SK-N-MC (cell line): Measurements from ENCODE around the gene ABCG1.

Source experiments
- DNase-seq: peaks from one replicate; pipeline ENCODE4 v3.0.0-alpha.2; 2011; ENCODE audit warnings: low read depth, low spot score
- H3K27ac ChIP-seq: fragments of 200-600 bp; sonication (generic); 2 replicates; pipeline ENCODE4 v1.5.1; 2016; ENCODE audit warnings: mixed run types
- H3K36me3 ChIP-seq: fragments of 200-600 bp; sonication (generic); 2 replicates; pipeline ENCODE4 v1.6.1; 2017; ENCODE audit warnings: antibody characterized with exemption, low read length, mixed read lengths; ENCODE audit not compliant: insufficient read depth
- H3K4me3 ChIP-seq: fragments of 200-600 bp; sonication (generic); 2 replicates; pipeline ENCODE4 v1.5.1; 2016
- H3K9ac ChIP-seq: fragments of 200-600 bp; sonication (generic); 2 replicates; pipeline ENCODE4 v1.8.0; 2017; ENCODE audit warnings: mixed run types, mixed read lengths; ENCODE audit not compliant: insufficient read length
- H3K9me3 ChIP-seq: fragments of 200-600 bp; sonication (generic); 2 replicates; pipeline ENCODE4 v1.6.1; 2017; ENCODE audit warnings: low read depth, mild to moderate bottlenecking, antibody characterized with exemption, low read length, moderate library complexity, mixed read lengths
- EZH2 ChIP-seq: fragments of 200-600 bp; sonication (generic); IDR thresholded peaks from one replicate; pipeline ENCODE4 v1.6.1; 2017; ENCODE audit warnings: antibody characterized with exemption
- FOXP2 ChIP-seq: optimal IDR thresholded peaks from 2 replicates; pipeline ENCODE3; 2011; ENCODE audit warnings: mild to moderate bottlenecking, moderate library complexity; ENCODE audit not compliant: insufficient read depth; ENCODE audit errors: extremely low read length, control extremely low read depth
- POLR2AphosphoS5 ChIP-seq: IDR thresholded peaks from 2 replicates; pipeline ENCODE4 v1.6.1; 2012; ENCODE audit warnings: mild to moderate bottlenecking, low read depth, low read length, borderline replicate concordance

Gene ABCG1

DNA sequence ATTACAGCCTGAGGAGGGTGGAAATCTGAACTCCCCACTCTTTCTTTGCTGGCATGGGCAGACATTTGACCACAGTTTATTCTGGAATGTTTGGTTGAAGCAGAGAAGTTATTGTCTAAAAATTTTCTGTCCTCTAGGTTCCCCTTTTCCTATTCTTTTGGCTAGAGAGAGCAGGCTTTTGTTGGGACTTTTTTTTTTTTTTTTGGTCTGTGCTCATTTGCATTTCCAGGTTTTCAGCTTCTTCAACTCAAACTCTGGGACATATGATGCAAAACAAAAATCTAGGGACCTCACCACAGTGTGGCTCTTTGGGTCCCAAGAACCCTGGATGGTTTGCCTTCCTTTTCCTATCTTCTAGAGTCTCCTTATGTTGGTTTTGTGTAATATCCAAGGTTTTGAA, 10.9 kb upstream of the ABCG1 start:
- no peak for TF ChIP-seq FOXP2
- no peak for TF ChIP-seq POLR2AphosphoS5
- no peak for TF ChIP-seq EZH2
- no peak overlapping the region for H3K9ac ChIP-seq
- H3K27ac ChIP-seq: no peak overlapping the region
- H3K9me3 ChIP-seq: no peaks in the 10 kb centered on the region
- no peaks in the 10 kb centered on the region for H3K36me3 ChIP-seq
- H3K4me3 ChIP-seq: no peak overlapping the region
- DNase-seq: no peak

DNA sequence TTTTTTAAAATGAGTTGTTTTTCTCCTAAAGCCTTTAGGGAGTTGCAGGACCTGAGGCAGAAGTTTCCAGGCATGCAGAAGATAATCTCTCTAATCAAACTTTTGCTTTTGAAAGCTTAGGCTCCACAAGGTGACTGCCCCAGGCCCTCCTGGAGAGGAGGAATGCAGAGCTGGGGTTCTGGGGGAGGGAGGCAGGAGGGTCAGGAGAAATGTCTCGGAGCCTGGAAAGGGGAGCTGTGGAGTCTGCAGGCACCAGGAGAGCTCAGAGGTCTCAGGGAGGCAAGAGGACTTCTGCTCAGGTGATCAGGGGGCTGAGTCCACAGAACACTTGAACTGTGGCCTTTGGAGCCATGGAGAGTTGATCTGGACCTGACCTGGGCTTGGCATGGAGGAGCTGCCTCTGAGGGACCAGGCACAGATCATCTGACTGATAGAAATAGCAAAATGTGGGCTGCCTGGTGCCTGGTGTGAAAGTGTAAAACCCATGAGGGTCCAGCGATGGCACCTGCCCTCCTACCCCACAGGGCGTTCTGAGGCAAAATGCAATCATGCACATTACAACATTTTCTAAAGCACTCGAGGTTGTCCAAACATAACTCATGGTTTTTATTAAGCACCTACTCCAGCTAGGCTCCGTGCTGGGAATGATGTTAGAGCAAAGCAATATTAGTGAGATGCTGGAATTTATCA, 10.0 kb upstream of the ABCG1 start:
- Histone ChIP-seq H3K9ac (no peak overlapping the region), H3K27ac (no peak overlapping the region), H3K4me3 (no peak overlapping the region), H3K9me3 (no peaks in the 10 kb centered on the region), H3K36me3 (no peaks in the 10 kb centered on the region)
- TF ChIP-seq EZH2 (no peak), POLR2AphosphoS5 (no peak)
- DNase-seq: no peak

DNA sequence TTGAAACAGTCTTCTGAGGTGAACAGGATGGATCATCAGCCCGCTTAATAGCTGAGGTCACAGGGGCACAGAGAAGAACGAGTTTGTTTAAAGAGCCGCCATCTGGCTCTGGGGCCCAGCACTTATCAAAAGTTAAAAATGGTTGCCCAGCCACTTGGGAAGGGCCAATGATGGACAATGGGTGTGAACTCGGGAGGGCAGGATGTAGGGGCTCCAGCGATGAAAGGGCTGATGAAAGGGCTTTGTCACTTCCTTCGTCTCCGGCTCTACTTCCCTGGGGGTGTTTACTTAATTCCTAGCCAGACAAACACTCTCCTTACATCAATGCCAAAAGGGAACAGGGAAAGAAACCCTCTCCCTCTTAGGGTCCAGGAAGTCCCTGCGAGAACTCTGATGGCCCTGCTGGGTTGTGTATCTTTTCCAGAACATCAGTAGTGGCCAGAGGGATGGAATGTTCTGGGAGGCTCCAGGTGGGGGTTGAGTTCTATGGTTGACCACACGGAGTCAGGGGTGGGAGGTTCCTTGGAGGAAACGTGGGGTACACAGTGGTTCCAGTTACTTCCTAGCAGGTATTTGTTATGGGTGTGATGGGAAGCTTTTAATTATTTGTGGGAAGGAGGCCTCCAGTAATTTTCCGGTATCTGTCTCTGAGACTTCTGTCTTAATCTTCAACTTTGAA, 9.0 kb upstream of the ABCG1 start:
- Histone ChIP-seq H3K9ac (no peak overlapping the region), H3K36me3 (no peaks in the 10 kb centered on the region), H3K4me3 (no peak overlapping the region), H3K27ac (no peak overlapping the region), H3K9me3 (no peaks in the 10 kb centered on the region)
- no peak for TF ChIP-seq POLR2AphosphoS5
- no peak for TF ChIP-seq EZH2
- TF ChIP-seq FOXP2: no peak
- DNase-seq: no peak

DNA sequence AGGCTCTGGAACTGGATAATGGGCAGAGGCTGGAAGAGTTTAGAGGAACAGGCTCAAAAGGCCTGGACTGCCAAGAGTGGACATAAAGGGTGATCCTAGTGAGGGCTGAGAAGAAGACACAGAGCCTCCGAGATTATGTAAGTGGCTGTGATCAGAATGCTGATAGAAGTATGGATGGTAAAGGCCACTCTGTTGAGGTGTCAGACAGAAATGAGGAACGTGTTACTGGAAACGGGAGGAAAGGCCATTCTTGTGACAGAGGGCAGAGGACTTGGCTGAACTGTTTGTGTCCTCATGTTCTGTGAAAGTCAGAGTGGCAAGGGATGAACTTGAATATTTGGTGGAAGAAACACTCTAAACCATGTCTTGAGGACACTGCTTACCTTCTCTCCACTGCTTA, 6.7 kb upstream of the ABCG1 start:
- H3K27ac ChIP-seq: no peak overlapping the region
- no peaks in the 10 kb centered on the region for H3K36me3 ChIP-seq
- no peak for DNase-seq
- H3K4me3 ChIP-seq: no peak overlapping the region
- no peak overlapping the region for H3K9ac ChIP-seq
- no peak for TF ChIP-seq POLR2AphosphoS5
- no peak for TF ChIP-seq EZH2
- TF ChIP-seq FOXP2: no peak
- no peaks in the 10 kb centered on the region for H3K9me3 ChIP-seq

DNA sequence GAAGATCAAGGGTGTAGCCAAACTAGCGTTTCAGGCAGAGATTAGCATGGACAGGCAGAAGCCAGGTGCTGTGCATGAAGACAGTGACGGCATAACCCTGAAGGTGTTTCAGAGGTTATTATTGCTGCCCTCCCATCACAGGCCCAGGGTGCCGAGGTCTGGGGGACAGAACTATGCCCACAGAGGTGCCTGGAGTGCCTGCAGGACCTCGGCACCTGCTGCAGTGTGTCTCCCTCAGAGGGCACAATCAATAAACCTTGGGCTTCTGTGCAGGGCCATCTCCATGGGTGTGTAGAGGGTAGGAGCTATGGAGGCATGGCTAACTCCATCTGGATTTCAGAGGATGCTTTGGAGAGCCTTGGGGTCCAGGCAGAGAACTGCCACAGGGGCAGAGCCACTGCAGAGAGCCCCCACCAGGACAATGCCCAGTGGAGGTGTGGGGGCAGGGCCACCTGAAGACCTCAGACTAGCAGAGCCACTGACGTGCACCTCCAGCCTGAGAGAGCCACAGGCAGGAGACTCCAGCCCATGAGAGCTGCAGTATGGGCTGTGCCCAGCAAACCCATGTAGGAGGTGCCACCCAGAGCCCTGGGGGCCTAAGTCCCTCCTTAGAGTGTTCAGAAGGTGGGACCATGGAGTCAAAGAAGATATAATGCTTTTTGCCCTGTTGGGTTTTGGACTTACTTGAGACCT, 5.7 kb upstream of the ABCG1 start:
- Histone ChIP-seq H3K9ac (no peak overlapping the region), H3K9me3 (no peaks in the 10 kb centered on the region), H3K27ac (no peak overlapping the region), H3K36me3 (no peaks in the 10 kb centered on the region), H3K4me3 (no peak overlapping the region)
- DNase-seq: no peak
- no peak for TF ChIP-seq POLR2AphosphoS5
- no peak for TF ChIP-seq EZH2
- no peak for TF ChIP-seq FOXP2

DNA sequence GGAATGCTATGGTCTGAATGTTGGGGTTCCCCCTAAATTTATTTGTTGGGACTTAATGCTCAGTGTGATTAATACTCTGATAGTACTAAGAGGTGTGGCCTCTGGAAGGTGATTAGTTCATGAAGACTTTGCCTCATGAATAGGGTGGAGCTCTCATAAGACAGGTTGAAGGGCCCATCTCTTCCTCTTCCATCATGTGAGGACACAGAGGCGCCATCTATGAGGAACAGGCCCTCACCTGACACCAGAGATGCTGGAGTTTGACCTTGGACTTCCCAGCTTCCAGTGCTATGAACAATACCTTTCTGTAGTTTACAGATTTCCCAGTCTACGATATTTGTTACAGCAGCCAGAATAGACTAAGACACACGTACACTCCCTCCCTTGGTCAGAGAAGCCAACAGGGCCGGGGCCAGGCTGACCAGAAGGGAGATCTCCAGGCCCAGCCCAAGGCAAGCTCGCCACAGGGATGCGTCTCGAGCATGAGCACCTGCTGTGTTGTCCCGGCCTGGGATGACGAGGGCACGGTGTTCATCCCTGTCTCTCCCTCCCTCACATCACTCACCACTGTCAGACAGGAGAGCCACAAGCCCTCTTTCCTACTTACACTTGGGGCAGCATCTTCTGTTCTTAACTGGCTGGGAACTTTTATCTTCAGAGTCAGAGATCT, 4.7 kb upstream of the ABCG1 start:
- Histone ChIP-seq H3K4me3 (no peak overlapping the region), H3K36me3 (no peaks in the 10 kb centered on the region), H3K9me3 (no peaks in the 10 kb centered on the region), H3K9ac (no peak overlapping the region), H3K27ac (no peak overlapping the region)
- TF ChIP-seq POLR2AphosphoS5 (no peak), FOXP2 (no peak), EZH2 (no peak)
- DNase-seq: no peak

DNA sequence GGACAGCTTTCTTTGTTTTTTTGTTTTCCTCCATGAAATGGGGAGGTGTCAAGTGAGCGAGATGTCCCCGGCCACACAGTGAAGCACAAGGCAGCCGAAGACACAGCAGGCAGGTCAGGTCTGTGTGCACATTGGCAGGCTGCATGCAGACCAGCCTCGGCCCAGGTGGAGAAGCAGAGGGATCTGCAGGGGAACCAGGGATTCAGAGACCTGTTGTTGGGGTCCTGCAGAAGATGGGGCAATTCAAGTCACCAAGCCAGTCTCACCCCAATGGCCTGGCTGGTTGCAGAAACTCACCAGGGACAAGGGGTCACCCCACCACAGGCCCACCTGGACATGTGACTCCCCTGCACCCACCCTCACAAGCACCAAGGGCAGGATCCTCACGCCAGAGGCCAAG, 4.0 kb upstream of the ABCG1 start:
- no peak overlapping the region for H3K9ac ChIP-seq
- no peak overlapping the region for H3K4me3 ChIP-seq
- TF ChIP-seq POLR2AphosphoS5 (no peak), EZH2 (no peak), FOXP2 (no peak)
- no peaks in the 10 kb centered on the region for H3K9me3 ChIP-seq
- no peaks in the 10 kb centered on the region for H3K36me3 ChIP-seq
- DNase-seq: no peak
- H3K27ac ChIP-seq: no peak overlapping the region

DNA sequence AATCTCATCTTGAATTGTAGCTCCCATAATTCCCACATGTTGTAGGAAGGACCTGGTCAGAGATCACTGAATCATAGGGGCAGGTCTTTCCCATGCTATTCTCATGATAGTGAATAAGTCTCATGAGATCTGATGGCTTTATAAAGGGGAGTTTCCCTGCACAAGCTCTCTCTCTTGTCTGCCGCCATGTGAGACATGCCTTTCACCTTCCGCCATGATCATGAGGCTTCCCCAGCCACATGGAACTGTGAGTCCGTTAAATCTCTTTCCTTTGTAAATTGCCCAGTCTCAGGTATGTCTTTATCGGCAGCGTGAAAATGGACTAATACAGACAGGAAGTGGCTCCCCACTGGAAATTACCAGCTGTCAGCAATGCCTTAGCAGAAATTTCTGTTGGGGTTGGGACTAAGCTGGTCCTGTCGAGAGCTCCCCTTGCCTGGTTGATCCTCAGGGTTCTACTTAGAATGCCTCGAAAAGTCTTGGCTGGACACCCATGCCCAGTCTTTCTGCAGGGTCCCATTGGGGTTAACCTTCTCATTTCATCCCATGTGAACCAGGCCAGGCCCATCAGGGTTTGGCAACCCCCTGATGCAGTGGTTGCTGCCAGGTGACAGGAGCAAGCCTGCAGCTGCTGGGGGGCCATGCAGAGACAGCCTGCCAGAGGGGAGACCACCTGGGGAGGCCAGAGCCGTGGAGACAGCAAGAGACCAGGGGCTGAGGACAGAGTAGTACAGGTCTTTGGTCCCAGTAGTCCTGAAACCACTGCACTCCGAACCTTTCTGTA, 2.8 kb upstream of the ABCG1 start:
- Histone ChIP-seq H3K36me3 (no peaks in the 10 kb centered on the region), H3K27ac (no peak overlapping the region), H3K9ac (no peak overlapping the region), H3K4me3 (no peak overlapping the region), H3K9me3 (no peaks in the 10 kb centered on the region)
- no peak for TF ChIP-seq EZH2
- TF ChIP-seq POLR2AphosphoS5: no peak
- TF ChIP-seq FOXP2: no peak
- DNase-seq: no peak
